HL-60/S4 treated with retinoic acid at 250 ng/mL for 4 days and 3 days (cell line): Measurements from ENCODE around the gene ARHGAP21.
"Not testable (repeated sequence)": the region's sequence is repeated elsewhere in the genome, so short reads cannot be mapped to it uniquely, and the experiment has no call there.

Experiments used
- in situ Hi-C: fragments of 300-500 bp; cut with MboI; formaldehyde crosslinking; loops from 2 replicates; pipeline ENCODE4 v1.7.0; 2022; ENCODE audit warnings: low sequenced_read_pairs

The ARHGAP21 gene

DNA sequence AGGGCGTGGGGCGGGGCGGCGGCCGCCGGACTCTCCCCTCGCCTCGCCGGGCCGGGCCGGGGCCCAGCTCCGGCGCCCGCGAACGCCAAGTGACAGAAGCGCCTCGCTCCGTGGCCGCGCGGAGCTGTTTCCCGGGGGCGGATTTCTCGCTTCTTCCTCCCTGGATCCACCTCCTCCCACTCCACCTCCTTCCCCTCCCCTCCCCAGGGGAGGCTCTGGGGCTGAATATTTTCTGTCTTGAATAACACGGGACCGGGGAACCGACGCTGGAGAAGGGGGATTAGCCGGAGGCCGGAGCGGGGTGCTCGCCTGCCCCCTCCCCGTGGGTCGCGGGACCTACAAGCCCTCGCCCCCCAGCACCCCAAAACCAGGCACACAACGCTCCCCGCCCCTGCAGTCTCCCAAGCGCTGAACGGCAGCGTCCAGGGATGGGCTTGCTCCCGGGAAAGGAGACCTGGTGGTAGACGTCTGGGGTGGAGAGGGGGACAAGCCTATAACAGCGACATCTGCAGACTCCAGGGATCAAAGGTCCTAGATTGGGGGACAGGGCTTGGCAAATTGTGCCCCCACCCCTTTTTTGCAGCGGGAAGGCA is at the start of gene ARHGAP21:
Gene ARHGAP21 (minus strand): TSS at position 100 of the 593 bp plus-strand sequence. CDS start 1,988 bp downstream, outside the sequence.
- in situ Hi-C loops: no loop called here

DNA sequence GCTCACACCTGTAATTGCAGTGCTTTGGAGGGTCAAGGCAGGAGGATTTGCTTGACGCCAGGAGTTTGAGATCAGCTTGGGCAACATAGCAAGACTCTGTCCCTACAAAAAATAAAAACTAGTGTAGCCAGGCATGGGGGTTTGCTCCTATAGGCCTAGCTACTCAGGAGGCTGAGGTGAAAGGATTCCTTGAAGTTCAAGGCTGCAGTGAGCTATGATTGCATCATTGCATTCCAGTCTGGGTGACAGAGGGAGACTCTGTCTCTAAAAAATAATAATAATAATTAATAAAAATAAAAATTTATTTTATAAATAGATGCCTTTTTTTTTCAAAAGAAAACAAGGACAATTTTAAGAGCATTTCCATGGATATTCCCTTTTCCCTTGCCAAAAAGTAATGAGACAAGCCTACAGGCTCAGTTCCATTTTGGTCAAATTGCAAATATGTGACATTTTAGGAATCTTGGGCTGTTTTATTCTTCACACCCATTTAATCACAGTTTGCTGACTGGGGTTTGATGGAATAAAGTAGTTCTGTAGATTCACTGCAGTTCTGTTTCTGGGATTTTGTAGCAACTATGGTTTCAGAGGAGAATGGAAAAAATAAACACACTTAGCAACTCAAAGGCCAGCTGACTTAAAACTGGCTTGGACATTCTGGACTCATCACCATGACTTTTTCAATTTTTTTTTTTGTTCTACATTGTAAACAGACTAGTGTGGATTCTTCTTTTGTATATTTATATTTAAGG is 48.4 kb upstream of the ARHGAP21 start:
- in situ Hi-C loops: no loop called here

DNA sequence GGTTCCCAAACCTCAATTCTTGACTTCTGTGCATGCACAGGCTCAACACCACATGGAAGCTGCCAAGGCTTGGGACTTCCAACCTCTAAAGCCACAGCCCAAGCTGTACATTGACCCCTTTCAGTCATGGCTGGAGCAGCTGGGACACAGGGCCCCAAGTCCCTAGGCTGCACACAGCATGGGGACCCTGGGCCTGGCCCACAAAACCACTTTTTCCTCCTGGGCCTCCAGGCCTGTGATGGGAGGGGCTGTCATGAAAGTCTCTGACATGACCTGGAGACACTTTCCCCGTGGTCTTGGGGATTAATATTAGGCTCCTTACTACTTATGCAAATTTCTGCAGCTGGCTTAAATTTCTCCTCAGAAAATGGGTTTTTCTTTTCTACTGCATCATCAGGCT is 41.3 kb upstream of the ARHGAP21 start:
- in situ Hi-C loops: not testable (repeated sequence)

DNA sequence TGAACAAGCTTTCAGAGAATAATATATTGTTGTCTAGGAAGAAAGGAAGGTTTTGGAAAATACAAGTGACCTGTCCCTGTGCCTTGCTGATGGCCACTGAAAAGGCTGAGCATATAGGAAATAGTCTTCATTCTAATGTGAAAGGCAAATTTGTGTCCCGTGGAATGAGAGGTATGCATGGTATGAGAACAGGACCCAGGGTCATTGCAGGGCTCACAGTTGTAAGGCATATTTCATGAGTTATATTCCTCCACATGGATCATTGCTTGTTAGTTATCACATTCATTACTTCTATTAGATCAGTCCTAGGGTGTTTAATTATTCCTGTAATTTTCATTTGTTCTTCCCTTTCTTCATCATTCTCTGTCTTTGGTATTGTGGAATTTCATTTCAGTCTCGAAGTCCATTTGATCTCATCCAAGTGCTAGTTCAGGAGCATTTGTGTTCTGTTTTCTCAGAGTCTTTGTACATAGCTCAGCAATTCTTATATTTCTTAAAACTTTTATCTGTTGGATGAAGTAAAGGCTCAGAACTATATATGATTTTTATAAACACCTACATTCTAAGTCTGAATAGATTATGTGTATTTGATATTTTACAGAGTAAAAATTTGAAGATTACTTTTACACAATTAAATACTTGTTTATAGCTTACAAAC is 39.4 kb upstream of the ARHGAP21 start:
- in situ Hi-C loops: no loop called here

DNA sequence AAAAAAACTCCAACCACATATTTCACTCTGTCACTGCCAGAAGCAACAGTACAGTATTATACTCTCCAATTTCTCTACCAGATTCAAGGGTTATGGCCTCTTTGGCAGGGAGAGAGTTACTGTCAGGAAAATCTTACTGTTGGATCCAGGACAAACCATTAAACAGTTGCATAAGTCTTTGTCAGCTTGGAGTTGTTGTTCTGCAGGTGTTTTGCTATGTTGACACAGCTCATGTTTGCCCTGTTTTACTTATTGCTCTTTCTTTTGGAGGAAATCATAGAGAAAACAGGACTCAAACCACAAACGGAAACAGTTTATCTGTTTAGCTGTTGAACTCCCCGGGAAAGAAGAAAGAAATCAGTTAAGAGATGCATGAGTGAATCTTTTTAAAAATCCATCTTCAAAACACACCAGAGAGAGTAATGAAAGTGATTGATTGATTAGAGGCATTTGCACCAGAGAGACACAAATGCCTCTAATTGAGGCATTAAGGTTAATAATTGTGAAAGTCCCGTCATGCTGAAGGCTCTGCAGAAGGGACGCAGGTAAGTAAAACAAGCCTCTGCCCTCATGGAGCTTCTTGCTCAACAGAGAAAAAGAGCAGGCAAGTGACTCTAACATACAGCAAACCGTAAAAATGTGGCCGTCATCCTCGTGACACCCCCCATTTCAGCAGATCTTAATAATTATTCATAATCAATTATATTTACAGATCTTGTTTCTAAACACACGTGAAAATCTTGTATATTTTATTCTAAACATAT is 38.7 kb upstream of the ARHGAP21 start:
- in situ Hi-C loops: no loop called here

DNA sequence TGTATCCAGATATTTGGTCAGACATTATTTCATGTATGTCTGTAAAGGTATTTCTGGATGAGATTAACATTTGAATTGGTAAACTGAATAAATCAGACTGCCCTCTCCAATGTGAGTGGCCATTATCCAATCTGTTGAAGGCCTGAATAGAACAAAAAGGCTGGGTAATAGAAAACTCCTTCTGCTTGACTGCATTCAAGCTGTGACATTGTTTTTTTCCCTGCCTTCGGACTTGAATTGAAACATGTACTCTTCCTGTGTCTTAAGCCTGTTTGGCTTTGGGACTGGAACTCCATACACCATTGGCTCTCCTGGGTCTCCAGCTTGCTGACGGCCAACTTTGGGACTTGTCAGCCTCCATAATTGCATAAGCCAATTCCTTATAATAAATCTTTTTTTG is 36.0 kb upstream of the ARHGAP21 start:
- in situ Hi-C loops: no loop called here

DNA sequence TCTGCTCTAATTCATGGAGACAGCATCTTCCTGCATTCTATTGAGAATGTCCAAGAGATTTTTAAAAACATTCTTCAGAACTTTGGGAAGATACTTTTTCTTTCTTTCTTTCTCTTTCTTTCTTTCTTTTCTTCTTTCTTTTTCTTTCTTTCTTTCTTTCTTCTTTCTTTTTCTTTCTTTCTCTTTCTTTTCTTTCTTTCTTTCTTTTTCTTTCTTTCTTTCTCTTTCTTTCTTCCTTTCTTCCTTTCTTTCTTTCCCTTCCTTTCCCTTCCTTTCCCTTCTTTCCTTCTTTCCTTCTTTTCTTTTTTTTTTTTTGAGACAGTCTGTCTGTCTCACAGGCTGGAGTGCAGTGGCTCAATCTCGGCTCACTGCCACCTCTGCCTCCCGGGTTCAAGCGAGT is 34.6 kb upstream of the ARHGAP21 start:
- in situ Hi-C loops: not testable (repeated sequence)

DNA sequence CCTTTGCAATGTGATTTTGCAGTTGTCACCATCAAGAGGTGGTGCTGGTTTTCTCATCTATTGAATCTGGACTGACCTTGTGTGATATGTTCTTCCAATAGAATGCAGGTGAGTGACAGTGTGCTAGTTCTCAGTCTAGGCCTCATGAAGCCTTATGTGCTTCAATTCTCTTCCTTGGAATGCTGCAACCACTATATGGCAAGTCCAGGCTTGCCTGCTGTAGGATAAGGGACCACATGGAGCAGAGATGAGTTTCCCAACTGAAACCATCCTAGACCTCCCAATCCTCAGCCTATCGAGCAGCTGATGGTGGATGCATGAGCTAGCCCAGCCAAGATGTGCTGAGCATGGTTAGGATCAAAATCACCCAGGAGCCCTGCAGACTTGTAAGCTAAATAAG is 32.6 kb upstream of the ARHGAP21 start:
- in situ Hi-C loops: no loop called here

DNA sequence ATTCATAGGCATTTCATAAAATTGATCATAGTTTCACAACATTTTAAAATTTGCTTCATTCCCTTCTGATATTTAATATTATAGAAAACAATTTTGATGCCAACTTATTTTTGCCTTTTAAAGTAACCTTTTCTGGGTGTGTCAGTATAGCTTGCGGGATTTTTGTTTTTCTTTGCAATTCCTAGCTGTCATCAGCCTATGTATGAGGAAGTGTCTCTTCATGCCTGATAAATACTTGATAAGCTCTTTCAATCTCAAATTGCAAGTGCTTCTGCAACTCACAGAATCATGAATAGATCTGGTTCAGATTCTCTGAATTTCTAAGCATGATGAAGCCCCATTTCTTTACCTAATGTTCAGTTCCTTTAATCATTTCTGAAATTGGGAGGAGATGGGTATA is 28.0 kb upstream of the ARHGAP21 start:
- in situ Hi-C loops: no loop called here

DNA sequence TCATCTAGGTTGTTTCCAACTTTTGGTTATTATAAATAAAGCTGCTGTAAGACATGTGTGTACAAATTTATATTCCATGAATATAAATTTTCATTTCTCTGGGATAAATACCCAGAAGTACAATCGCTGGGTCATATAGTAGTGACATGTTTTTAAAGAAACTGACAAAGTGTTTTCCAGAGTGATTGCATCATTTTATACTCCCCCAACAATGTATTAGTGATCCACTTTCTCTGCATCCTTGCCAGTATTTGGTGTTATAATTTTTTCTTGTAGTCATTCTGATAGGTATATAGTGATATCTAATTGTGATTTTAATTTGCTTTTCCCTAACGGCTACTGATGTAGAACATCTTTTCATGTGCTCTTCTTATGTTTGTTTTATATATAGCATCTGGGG is 27.0 kb upstream of the ARHGAP21 start:
- in situ Hi-C loops: no loop called here

DNA sequence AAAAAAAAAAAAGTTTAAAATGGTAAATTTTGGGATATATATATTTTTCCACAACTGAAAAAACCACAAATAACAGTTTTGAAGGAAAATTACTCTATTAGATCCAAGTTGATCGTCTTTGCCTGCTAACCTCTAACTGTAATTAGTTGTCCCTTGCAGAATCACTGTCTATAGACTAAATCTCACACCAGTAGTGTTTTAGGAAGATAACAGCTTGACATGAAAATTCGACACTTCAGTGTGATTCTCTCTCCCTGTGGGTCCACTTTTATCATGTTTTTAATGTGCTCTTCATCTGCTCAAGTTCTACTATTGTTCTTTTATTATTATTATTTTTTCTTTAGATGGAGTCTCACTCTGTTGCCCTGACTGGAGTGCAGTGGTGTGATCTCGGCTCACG is 24.5 kb upstream of the ARHGAP21 start:
- in situ Hi-C loops: no loop called here

DNA sequence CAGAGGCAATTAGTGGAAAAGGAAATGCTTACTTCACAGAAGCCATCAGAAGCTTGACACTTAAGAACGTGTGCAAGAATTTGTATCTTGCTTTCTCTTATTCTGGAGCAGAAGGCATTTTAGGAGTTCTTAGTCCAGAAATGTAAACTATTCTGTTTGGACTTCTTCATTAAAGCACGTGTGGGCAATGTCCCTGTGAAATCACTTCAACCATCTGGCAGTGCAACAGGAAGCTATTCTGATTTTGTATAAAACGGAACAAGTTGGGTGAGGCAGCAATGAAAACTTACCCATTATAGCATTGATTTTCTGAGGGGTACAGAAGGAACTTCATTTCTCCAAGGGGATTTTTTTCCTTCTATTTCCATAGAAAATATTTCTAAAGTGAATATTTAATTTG is 21.3 kb upstream of the ARHGAP21 start:
- in situ Hi-C loops: no loop called here

DNA sequence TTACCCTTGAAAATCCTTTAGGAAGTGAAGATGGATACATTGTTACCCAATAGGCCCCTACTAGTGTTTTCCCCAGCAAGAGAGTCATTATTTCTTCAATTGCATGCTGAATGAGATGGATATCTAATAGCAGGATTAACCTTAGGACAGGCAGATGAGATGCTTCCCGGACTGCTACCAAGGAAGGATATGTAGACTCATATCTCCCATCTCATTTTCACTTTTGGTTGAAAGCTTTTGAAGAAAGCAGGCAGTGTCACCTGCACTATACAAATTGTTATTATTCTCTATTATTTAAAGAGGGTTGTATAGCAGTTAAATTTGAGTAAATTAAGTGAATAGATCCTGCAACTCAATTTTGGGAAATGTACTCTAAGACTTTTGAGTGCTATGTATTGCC is 17.0 kb upstream of the ARHGAP21 start:
- in situ Hi-C loops: no loop called here

DNA sequence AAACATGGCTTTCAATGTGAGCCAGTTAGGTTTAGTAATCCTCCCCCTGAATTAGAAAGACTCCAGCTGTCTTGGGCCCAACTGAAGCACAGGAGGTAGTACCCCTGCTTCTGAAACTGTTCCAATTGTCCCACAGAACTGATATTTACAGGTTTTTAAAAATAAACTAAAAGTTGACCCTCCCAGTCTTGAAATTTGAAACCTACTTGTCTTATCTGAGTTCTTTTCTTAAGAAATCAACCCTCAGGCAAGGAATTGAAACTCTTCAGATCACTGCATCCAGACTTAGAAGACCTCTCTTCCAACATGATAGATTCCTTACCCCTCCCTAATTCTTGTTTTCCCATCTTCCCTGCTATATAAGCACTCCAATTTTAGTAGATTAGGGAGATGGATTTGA is 13.3 kb upstream of the ARHGAP21 start:
- in situ Hi-C loops: no loop called here

DNA sequence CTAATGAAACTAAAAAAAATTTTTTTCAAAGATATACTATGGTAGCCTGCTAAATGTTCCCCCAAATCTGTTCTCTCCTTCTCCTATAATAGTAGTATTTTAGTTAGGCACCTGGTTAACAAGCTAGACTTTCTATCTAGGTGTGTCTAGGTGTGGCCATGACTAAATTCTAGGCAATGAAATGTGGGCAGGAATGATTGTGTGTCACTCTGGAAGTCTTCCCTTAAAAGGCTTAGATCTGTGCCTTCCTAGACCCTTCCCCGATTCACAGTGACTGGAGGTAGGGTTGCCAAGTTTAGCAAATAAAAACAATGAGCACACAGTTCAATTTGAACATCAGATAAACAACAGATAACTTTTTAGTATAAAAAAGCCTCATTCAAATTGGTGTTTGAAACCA is 8.3 kb upstream of the ARHGAP21 start:
- in situ Hi-C loops: no loop called here

DNA sequence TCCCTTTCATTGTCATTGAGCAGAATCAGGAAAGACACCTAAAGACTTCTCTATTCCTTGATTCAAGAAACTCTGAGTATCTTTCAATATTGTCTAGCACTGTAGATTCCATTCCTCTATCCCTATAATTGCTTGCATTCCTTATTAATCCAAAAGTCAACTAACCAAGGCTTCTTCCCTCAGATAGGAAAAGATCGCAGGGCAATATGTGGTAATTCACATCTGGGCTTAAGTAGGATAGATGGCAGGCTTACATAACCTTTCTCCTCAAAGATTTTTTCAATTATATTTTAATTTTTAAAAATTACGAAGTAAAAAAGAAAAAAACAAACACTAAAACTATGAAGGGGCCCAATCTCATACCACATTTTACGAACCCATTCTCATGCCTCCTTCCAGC is 7.1 kb upstream of the ARHGAP21 start:
- in situ Hi-C loops: no loop called here

DNA sequence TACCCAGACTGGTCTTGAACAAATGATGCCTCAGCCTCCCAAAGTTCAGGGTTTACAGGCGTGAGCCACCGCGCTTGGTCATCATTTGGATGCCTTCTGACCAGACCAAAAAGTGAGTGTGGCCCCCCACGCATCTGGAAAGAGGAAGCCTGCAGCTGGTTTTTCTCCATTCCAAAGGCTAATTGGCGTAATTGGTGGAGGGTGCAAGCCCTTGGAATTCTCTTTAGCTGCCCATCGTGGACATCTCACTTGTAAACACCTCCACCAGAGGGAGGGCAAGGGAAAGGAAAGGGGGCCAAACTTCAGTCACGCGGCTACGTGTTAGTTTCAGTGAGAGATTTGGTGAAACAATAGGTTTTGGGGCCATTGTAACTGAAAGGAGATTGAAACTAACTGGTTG is 4.1 kb upstream of the ARHGAP21 start:
- in situ Hi-C loops: no loop called here

DNA sequence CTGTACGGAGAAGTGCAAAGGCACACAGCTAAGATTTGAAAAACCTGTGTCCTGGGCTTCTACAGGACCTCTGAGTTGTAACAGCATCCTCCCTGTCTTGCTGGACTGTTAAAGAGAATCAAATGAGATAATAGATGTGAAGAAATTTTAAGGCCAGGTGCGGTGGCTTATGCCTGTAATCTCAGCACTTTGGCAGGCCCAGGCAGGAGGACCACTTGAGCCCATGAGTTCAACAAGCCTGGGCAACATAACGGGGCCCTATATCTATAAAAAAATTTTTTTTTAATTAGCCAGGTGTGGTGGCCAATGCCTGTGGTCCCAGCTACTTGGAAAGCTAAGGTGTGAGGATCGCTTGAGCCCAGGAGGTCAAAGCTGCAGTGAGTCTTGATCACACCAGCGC is 2.9 kb upstream of the ARHGAP21 start:
- in situ Hi-C loops: no loop called here

DNA sequence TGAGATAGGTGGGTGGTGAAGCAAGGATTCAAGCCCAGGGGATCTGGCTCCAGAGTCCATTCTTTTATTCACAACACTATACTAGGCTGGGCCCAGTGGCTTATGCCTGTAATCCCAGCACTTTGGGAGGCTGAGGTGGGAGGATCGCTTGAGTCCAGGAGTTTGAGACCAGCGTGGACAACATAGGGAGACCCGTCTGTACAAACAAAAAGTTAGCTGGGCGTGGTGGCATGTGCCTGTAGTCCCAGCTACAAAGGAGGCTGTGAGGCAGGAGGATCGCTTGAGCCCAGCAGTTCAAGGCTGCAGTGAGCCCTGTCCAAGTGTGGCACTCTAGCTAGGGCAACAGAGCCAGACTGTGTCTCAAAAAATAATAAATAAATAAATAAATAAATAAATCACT is 2.3 kb upstream of the ARHGAP21 start:
- in situ Hi-C loops: not testable (repeated sequence)

DNA sequence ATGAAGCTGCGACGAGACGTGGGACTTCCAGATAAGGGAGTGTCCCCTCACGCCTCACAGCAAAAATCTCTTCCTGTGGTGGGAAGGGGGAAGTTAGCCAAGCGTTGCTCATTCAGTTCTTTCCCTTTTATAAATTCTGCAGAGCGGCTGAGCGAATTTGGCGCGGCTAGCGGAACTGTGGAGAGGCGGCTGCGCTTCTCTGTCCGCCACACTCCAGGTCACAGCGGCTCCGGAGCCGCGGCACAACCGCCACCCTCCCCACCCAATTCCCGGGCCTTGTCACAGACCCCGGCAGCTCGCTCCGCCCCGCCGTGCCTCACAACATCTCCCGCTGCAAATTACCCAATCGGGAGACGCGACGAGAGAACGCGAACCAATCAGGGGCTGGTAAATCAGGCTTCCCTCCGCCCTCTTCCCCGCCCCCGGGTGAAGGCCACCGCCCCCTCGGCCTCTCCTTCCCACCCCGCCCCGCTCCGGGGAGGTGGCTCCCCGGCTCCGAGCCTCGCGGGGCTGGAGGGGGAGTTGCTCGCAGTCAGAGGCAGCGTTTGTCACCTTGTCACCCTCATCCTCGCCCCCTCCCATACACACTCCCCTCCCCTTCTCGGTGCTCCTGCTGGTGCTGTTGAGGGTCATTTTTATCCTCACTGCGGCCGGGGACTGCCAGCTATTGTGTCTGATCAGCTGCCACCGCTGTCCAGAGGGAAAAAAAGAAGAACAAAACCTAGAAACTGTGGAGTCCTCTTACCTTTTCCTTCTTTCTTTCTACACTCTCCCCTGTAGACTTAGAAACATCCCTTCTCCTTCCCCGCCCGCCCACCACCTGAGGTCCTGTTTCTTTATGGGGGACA is 918 bp upstream of the ARHGAP21 start:
- in situ Hi-C loops: no loop called here

DNA sequence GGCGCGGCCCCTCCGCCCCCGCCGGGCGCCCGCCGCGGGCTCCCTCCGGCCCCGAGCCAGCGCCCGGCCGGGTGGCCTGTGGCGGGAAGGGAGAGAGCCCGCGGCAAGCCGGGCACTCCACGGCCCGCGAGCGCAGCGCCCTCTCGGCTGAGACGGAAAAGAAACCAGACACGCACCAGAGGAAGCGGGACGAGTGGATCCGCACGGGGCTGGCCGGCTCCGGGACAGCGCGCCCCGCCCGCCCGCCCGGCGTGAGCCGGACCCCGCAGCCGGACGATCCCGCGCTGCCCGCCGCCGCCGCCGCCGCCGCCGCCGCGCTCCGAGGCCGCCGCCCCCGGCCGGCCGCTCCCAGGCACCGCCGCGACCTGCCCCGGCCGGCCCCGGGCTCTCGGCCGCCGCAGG is 300 bp downstream of the ARHGAP21 start:
- in situ Hi-C loops: no loop called here
